Measurements from ENCODE around the gene KCTD8.

The KCTD8 gene

GRCh38 chr4:44145868-44146267 is 302.7 kb downstream of the KCTD8 start:
- Histone ChIP-seq H3K36me3 (ENCODE audit: control insufficient read depth, insufficient read depth, low read length) (no peaks in the 10 kb centered on the region), H3K9me3 (ENCODE audit: control insufficient read depth, low read length) (no peaks in the 10 kb centered on the region), H3K27ac (no peak overlapping the region), H3K79me2 (no peaks in the 10 kb centered on the region), H3K4me3 (ENCODE audit: low read depth, low read length) (no peak overlapping the region), H3K27me3 (ENCODE audit: control insufficient read depth, insufficient read depth, low read length) (no peaks in the 10 kb centered on the region), H2AFZ (no peak overlapping the region), H3K4me1 (no peaks in the 10 kb centered on the region), H3K4me2 (ENCODE audit: low read length) (no peak overlapping the region), H3K9ac (no peak overlapping the region)
- TF ChIP-seq CTCF (IDR thresholded peaks at IDR 0.05), result no peak

GRCh38 chr4:44132526-44132925 is 316.1 kb downstream of the KCTD8 start:
- Histone ChIP-seq H3K9me3 (ENCODE audit: control insufficient read depth, low read length) (no peaks in the 10 kb centered on the region), H2AFZ (no peak overlapping the region), H3K9ac (no peak overlapping the region), H3K36me3 (ENCODE audit: control insufficient read depth, insufficient read depth, low read length) (no peaks in the 10 kb centered on the region), H3K4me1 (no peaks in the 10 kb centered on the region), H3K4me3 (ENCODE audit: low read depth, low read length) (no peak overlapping the region), H3K4me2 (ENCODE audit: low read length) (no peak overlapping the region), H3K79me2 (no peaks in the 10 kb centered on the region), H3K27ac (no peak overlapping the region), H3K27me3 (ENCODE audit: control insufficient read depth, insufficient read depth, low read length) (no peaks in the 10 kb centered on the region)
- no peak for TF ChIP-seq CTCF (IDR thresholded peaks at IDR 0.05)
